Activated T-helper 2 cell treated with anti-CD3 and anti-CD28 coated beads, Interferon-gamma antibody, Interleukin-2, Interleukin-4, amounts not matched to agents 10 μg/mL and 5 μg/mL and 100 μg/mL, durations not matched to agents 14 hours and 24 hours and 36 hours (primary cell): Measurements from ENCODE around the gene FOLR2. TPM values are rescaled to one million over a fixed set of nuclear protein-coding genes. Genes with fewer than 3 reads are reported as not detected.

ENCODE experiments used
- DNase-seq: peaks from one replicate; pipeline ENCODE4 v3.0.0; 2021; ENCODE audit warnings: low spot score
- H3K27ac Mint-ChIP-seq: one replicate; pipeline ENCODE4 v1.8.0; 2021; ENCODE audit warnings: mixed read lengths
- H3K27me3 Mint-ChIP-seq: one replicate; pipeline ENCODE4 v1.8.0; 2021; ENCODE audit warnings: low read depth, mixed read lengths
- H3K36me3 Mint-ChIP-seq: one replicate; pipeline ENCODE4 v1.8.0; 2021; ENCODE audit warnings: low read depth, mixed read lengths
- H3K4me1 Mint-ChIP-seq: one replicate; pipeline ENCODE4 v1.8.0; 2021; ENCODE audit warnings: low read depth, mixed read lengths
- H3K4me3 Mint-ChIP-seq: one replicate; pipeline ENCODE4 v1.8.0; 2021; ENCODE audit warnings: low read depth, mild to moderate bottlenecking, moderate library complexity, mixed read lengths
- H3K9me3 Mint-ChIP-seq: one replicate; pipeline ENCODE4 v1.8.0; 2021; ENCODE audit warnings: mixed read lengths
- intact Hi-C: fragments of 100-400 bp; cut with micrococcal nuclease; formaldehyde crosslinking; loops from one replicate; pipeline ENCODE4 v1.15.1; 2023
- total RNA-seq: library from RNA; stranded (reverse); gene quantifications from 2 replicates; pipeline ENCODE4 v1.2.3, GENCODE V29; 2022

FOLR2 gene
- total RNA-seq, 1 donor from 2014 or later, result not detected

GRCh38 chr11:72220696-72221363 is 4.2 kb downstream of the FOLR2 start:
- no peak for DNase-seq
- no peaks in the 10 kb centered on the region for H3K36me3 Mint-ChIP-seq
- H3K9me3 Mint-ChIP-seq, result no peaks in the 10 kb centered on the region
- no peak overlapping the region for H3K4me3 Mint-ChIP-seq
- H3K4me1 Mint-ChIP-seq, result peaks cover 28% of the 10 kb centered on the region
- intact Hi-C loops, result loop anchor here (5.0 kb wide), 2 partner anchors 179 to 434 kb away; no protein-coding TSS in a partner anchor
- H3K27ac Mint-ChIP-seq, result no peak overlapping the region
- peaks cover 11% of the 10 kb centered on the region for H3K27me3 Mint-ChIP-seq

GRCh38 chr11:72221386-72222075 is 4.9 kb downstream of the FOLR2 start:
- Mint-ChIP-seq H3K27ac (no peak overlapping the region), H3K4me3 (no peak overlapping the region), H3K4me1 (peaks cover 33% of the 10 kb centered on the region), H3K36me3 (no peaks in the 10 kb centered on the region), H3K9me3 (no peaks in the 10 kb centered on the region), H3K27me3 (peaks cover 6% of the 10 kb centered on the region)
- intact Hi-C loops, result loop anchor here (5.0 kb wide), 2 partner anchors 179 to 434 kb away; no protein-coding TSS in a partner anchor
- no peak for DNase-seq

GRCh38 chr11:72222106-72222891 is 5.7 kb downstream of the FOLR2 start:
- no peaks in the 10 kb centered on the region for H3K9me3 Mint-ChIP-seq

GRCh38 chr11:72222907-72223614 is 6.5 kb downstream of the FOLR2 start:
- Mint-ChIP-seq H3K4me3 (peak overlapping the region; percentile 80), H3K27me3 (peaks cover 2% of the 10 kb centered on the region), H3K4me1 (peaks cover 23% of the 10 kb centered on the region), H3K27ac (peak overlapping the region; percentile 77), H3K36me3 (peaks cover 6% of the 10 kb centered on the region), H3K9me3 (no peaks in the 10 kb centered on the region)
- DNase-seq, result peak; percentile 95
- intact Hi-C loops, result loop anchor here (1.0 to 5.0 kb wide), 5 partner anchors 82 to 436 kb away; partner anchors contain the start of genes ANAPC15, LRRC51 and NUMA1

More at GRCh38 chr11:72222106-72222891, 5.7 kb downstream of the FOLR2 start:
- intact Hi-C loops, result loop anchor here (5.0 kb wide), 2 partner anchors 180 to 435 kb away; no protein-coding TSS in a partner anchor
- DNase-seq, result no peak
- peaks cover 29% of the 10 kb centered on the region for H3K4me1 Mint-ChIP-seq
- peaks cover 6% of the 10 kb centered on the region for H3K36me3 Mint-ChIP-seq
- H3K4me3 Mint-ChIP-seq, result peak overlapping the region; percentile 80
- H3K27ac Mint-ChIP-seq, result peak overlapping the region; percentile 77
- H3K27me3 Mint-ChIP-seq, result peaks cover 4% of the 10 kb centered on the region

GRCh38 chr11:72223615-72224563 is 7.3 kb downstream of the FOLR2 start:
- Mint-ChIP-seq H3K27ac (peak overlapping the region; percentile 86), H3K9me3 (no peaks in the 10 kb centered on the region), H3K4me3 (peak overlapping the region; percentile 90), H3K36me3 (peaks cover 9% of the 10 kb centered on the region), H3K27me3 (no peaks in the 10 kb centered on the region), H3K4me1 (peaks cover 20% of the 10 kb centered on the region)
- intact Hi-C loops, result loop anchor here (1.0 to 5.0 kb wide), 7 partner anchors 83 to 437 kb away; partner anchors contain the start of genes ANAPC15, CLPB, LAMTOR1 and LRRC51
- peak; percentile 65 for DNase-seq

- peaks cover 18% of the 10 kb centered on the region for H3K36me3 Mint-ChIP-seq
- intact Hi-C loops, result loop anchor here (1.0 to 5.0 kb wide), 4 partner anchors 122 to 437 kb away; partner anchors contain the start of genes CLPB and LAMTOR1
- H3K9me3 Mint-ChIP-seq, result no peaks in the 10 kb centered on the region
- no peaks in the 10 kb centered on the region for H3K27me3 Mint-ChIP-seq
- peak within 1 kb of the TSS; percentile 90 for H3K4me3 Mint-ChIP-seq
- H3K4me1 Mint-ChIP-seq, result peaks cover 20% of the 10 kb centered on the region
- DNase-seq, result peak; percentile 34
- H3K27ac Mint-ChIP-seq, result peak within 1 kb of the TSS; percentile 86
These were observed 8.2 kb downstream of the FOLR2 start, which contains the start of gene INPPL1 for GRCh38 chr11:72224564-72225410. Gene INPPL1 (plus strand): TSS chr11:72224767. CDS start chr11:72224985, 218 bp downstream.

GRCh38 chr11:72225411-72225951 is 8.9 kb downstream of the FOLR2 start:
- peak; percentile 23 for DNase-seq
- H3K4me1 Mint-ChIP-seq, result peaks cover 19% of the 10 kb centered on the region
- H3K27ac Mint-ChIP-seq, result peak overlapping the region; percentile 85
- peak overlapping the region; percentile 87 for H3K4me3 Mint-ChIP-seq
- no peaks in the 10 kb centered on the region for H3K27me3 Mint-ChIP-seq
- intact Hi-C loops, result loop anchor here (2.0 kb wide), 1 partner anchor 123 kb away; the partner anchor contains the start of gene LAMTOR1
- H3K9me3 Mint-ChIP-seq, result no peaks in the 10 kb centered on the region
- H3K36me3 Mint-ChIP-seq, result peaks cover 24% of the 10 kb centered on the region

GRCh38 chr11:72226701-72227100 is 10.1 kb downstream of the FOLR2 start:
- DNase-seq, result no peak
- H3K4me3 Mint-ChIP-seq, result no peak overlapping the region
- H3K36me3 Mint-ChIP-seq, result peaks cover 33% of the 10 kb centered on the region
- intact Hi-C loops, result no loop called here
- no peak overlapping the region for H3K27ac Mint-ChIP-seq
- no peaks in the 10 kb centered on the region for H3K9me3 Mint-ChIP-seq
- peaks cover 17% of the 10 kb centered on the region for H3K4me1 Mint-ChIP-seq
- H3K27me3 Mint-ChIP-seq, result no peaks in the 10 kb centered on the region

- Mint-ChIP-seq H3K4me1 (peaks cover 14% of the 10 kb centered on the region), H3K4me3 (no peak overlapping the region), H3K36me3 (peaks cover 42% of the 10 kb centered on the region), H3K27ac (no peak overlapping the region), H3K9me3 (no peaks in the 10 kb centered on the region), H3K27me3 (no peaks in the 10 kb centered on the region)
- no peak for DNase-seq
- intact Hi-C loops, result no loop called here
These were observed 11.0 kb downstream of the FOLR2 start for GRCh38 chr11:72227316-72228228.
